SK-N-SH (cell line): ENCODE measurements around the gene GRP. TPM values are rescaled to one million over a fixed set of nuclear protein-coding genes. Genes with fewer than 3 reads are reported as not detected.

Experiments used
- CTCF ChIA-PET: fragments of 300-600, 350-600 bp; formaldehyde crosslinking; extraction: SDS; loops from one replicate; lab custom pipeline; 2021; lab: Yijun Ruan, JAX
- POLR2A ChIA-PET: fragments of 350-600 bp; sonication (Branson Sonifier 250); formaldehyde crosslinking; extraction: SDS; loops from one replicate; lab custom pipeline; 2020; ENCODE audit warnings: antibody characterized with exemption, inconsistent platforms; lab: Yijun Ruan, JAX
- DNase-seq: peaks from one replicate; pipeline ENCODE4 v3.0.0; 2012
- H2AFZ ChIP-seq: fragments of 200-600 bp; sonication (generic); 2 replicates; pipeline ENCODE4 v1.8.1; 2016; ENCODE audit warnings: antibody characterized with exemption, mild to moderate bottlenecking, low read depth
- H3F3A ChIP-seq: fragments of 200-600 bp; sonication (generic); replicated peaks from 2 replicates; pipeline ENCODE3; 2016; ENCODE audit warnings: antibody characterized with exemption, mild to moderate bottlenecking; ENCODE audit not compliant: insufficient read depth
- H3K27ac ChIP-seq, 2 experiments: fragments of 200-500 bp in 1 of 2; fragments of 200-600 bp in 1 of 2; sonication (Bioruptor generic) in 1 of 2; sonication (generic), shearing (Covaris generic) in 1 of 2; 2 replicates each; pipeline versions ENCODE4 v1.5.1 to v1.6.1; 2014 to 2016; ENCODE audit warnings: low read depth in 2 of 2, inconsistent platforms in 1 of 2, low read length in 1 of 2, mild to moderate bottlenecking in 1 of 2, mixed read lengths in 1 of 2
- H3K27me3 ChIP-seq: fragments of 200-600 bp; sonication (generic), shearing (Covaris generic); 2 replicates; pipeline ENCODE4 v1.6.1; 2016; ENCODE audit warnings: mixed run types; ENCODE audit not compliant: insufficient read depth
- H3K36me3 ChIP-seq, 2 experiments: fragments of 200-500 bp in 1 of 2; fragments of 200-600 bp in 1 of 2; sonication (Bioruptor generic) in 1 of 2; sonication (generic) in 1 of 2; replicated peaks in 1 of 2; 2 replicates each; pipeline versions ENCODE3 to v1.5.1; 2014 to 2016; ENCODE audit warnings: low read length in 1 of 2, mild to moderate bottlenecking in 1 of 2; ENCODE audit not compliant: insufficient read depth in 2 of 2, control insufficient read depth in 1 of 2
- H3K4me1 ChIP-seq, 2 experiments: fragments of 200-500 bp in 1 of 2; fragments of 200-600 bp in 1 of 2; sonication (Bioruptor generic) in 1 of 2; sonication (generic), shearing (Covaris generic) in 1 of 2; 2 replicates each; pipeline versions ENCODE4 v1.5.1 to v1.6.1; 2014 to 2016; ENCODE audit warnings: low read depth in 1 of 2, low read length in 1 of 2, mixed run types in 1 of 2; ENCODE audit not compliant: insufficient read depth in 2 of 2, control insufficient read depth in 1 of 2
- H3K4me2 ChIP-seq: fragments of 200-600 bp; sonication (generic), shearing (Covaris generic); 2 replicates; pipeline ENCODE4 v1.6.1; 2017; ENCODE audit warnings: mixed run types
- H3K4me3 ChIP-seq, 2 experiments: fragments of 200-500 bp in 1 of 2; fragments of 200-600 bp in 1 of 2; sonication (Bioruptor generic) in 1 of 2; sonication (generic), shearing (Covaris generic) in 1 of 2; 2 replicates each; pipeline versions ENCODE4 v1.5.1 to v1.8.1; 2014 to 2016; ENCODE audit warnings: low read depth in 2 of 2, inconsistent platforms in 1 of 2, low read length in 1 of 2, mild to moderate bottlenecking in 1 of 2, mixed read lengths in 1 of 2, moderate library complexity in 1 of 2
- H3K79me2 ChIP-seq: fragments of 200-600 bp; sonication (generic); 2 replicates; pipeline ENCODE4 v1.8.1; 2017; ENCODE audit warnings: mild to moderate bottlenecking; ENCODE audit not compliant: insufficient read depth
- H3K9ac ChIP-seq: fragments of 200-600 bp; sonication (generic); 2 replicates; pipeline ENCODE4 v1.6.1; 2017; ENCODE audit warnings: mixed run types
- H3K9me2 ChIP-seq: fragments of 200-600 bp; sonication (generic); 2 replicates; pipeline ENCODE4 v1.6.1; 2017; ENCODE audit warnings: mixed run types
- H3K9me3 ChIP-seq: fragments of 200-600 bp; sonication (generic); 2 replicates; pipeline ENCODE4 v1.6.1; 2017; ENCODE audit warnings: mixed run types, mild to moderate bottlenecking, moderate library complexity
- H4K20me1 ChIP-seq: fragments of 200-600 bp; sonication (generic); 2 replicates; pipeline ENCODE4 v1.6.1; 2017; ENCODE audit warnings: mild to moderate bottlenecking, mixed run types; ENCODE audit not compliant: insufficient read depth
- CHD2 ChIP-seq: fragments of 150-350 bp; IDR thresholded peaks from 2 replicates; pipeline ENCODE4 v1.6.1; 2018; ENCODE audit warnings: low read length; ENCODE audit not compliant: partially characterized antibody
- ELF1 ChIP-seq: IDR thresholded peaks from 2 replicates; pipeline ENCODE4 v1.4.0; 2012
- EP300 ChIP-seq, 2 experiments: IDR thresholded peaks; 2 replicates each; pipeline versions ENCODE4 v1.4.0 to v1.6.1; 2012; ENCODE audit warnings: borderline replicate concordance in 1 of 2, low read depth in 1 of 2, low read length in 1 of 2
- EZH2phosphoT487 ChIP-seq: fragments of 200-600 bp; sonication (generic); IDR thresholded peaks from 2 replicates; pipeline ENCODE4 v1.6.1; 2017; ENCODE audit warnings: low read depth, mixed run types, mild to moderate bottlenecking, antibody characterized with exemption, moderate library complexity, borderline replicate concordance
- FOSL2 ChIP-seq: IDR thresholded peaks from 2 replicates; pipeline ENCODE4 v1.4.0; 2012; ENCODE audit warnings: low read depth, mild to moderate bottlenecking, moderate library complexity, borderline replicate concordance
- FOXM1 ChIP-seq: IDR thresholded peaks from 2 replicates; pipeline ENCODE4 v1.4.0; 2012; ENCODE audit warnings: low read depth, mild to moderate bottlenecking
- GABPA ChIP-seq: IDR thresholded peaks from 2 replicates; pipeline ENCODE4 v1.4.0; 2012; ENCODE audit warnings: low read depth, mild to moderate bottlenecking
- GATA2 ChIP-seq: sonication (generic); formaldehyde crosslinking; IDR thresholded peaks from 2 replicates; pipeline ENCODE4 v1.5.0; 2020; ENCODE audit warnings: mild to moderate bottlenecking, missing genetic modification reagents
- MEF2A ChIP-seq: IDR thresholded peaks from 2 replicates; pipeline ENCODE4 v1.4.0; 2012; ENCODE audit warnings: low read depth, borderline replicate concordance
- MXI1 ChIP-seq: IDR thresholded peaks from 2 replicates; pipeline ENCODE4 v1.6.1; 2012; ENCODE audit warnings: mild to moderate bottlenecking, low read depth, low read length, improper control_type of control experiment
- POLR2AphosphoS5 ChIP-seq: IDR thresholded peaks from 2 replicates; pipeline ENCODE4 v1.6.1; 2012; ENCODE audit warnings: low read depth, low read length
- RCOR1 ChIP-seq: fragments of 150-350 bp; IDR thresholded peaks from 2 replicates; pipeline ENCODE4 v1.6.1; 2017; ENCODE audit warnings: antibody characterized with exemption, low read length
- RFX5 ChIP-seq: IDR thresholded peaks from 2 replicates; pipeline ENCODE4 v1.6.1; 2012; ENCODE audit warnings: mild to moderate bottlenecking, improper control_type of control experiment, low read length
- SMC3 ChIP-seq: IDR thresholded peaks from 2 replicates; pipeline ENCODE4 v1.6.1; 2012; ENCODE audit warnings: low read depth, low read length, improper control_type of control experiment
- TAF1 ChIP-seq: IDR thresholded peaks from 2 replicates; pipeline ENCODE4 v1.6.1; 2012; ENCODE audit warnings: low read depth, mild to moderate bottlenecking, low read length, moderate library complexity, borderline replicate concordance
- TCF12 ChIP-seq: IDR thresholded peaks from 2 replicates; pipeline ENCODE4 v1.4.0; 2012
- TEAD4 ChIP-seq: IDR thresholded peaks from 2 replicates; pipeline ENCODE4 v1.4.0; 2012; ENCODE audit warnings: mild to moderate bottlenecking, borderline replicate concordance; ENCODE audit not compliant: insufficient read depth
- WGBS: methylation state at CpG from one replicate; pipeline ENCODE4 v1.1.6; 2017; ENCODE audit warnings: low lambda C conversion rate; 5-methylcytosine and 5-hydroxymethylcytosine counted together
- polyA plus RNA-seq, 3 experiments: library from polyadenylated mRNA; depleted of rRNA; stranded (reverse); fragments of >200 nt; gene quantifications; 2 replicates each; pipeline ENCODE4 v1.2.3, GENCODE V29; 2012
- TF ChIP-seq, protein P1 (sequence below): IDR thresholded peaks from 2 replicates; pipeline ENCODE4 v1.4.0; 2012; ENCODE audit warnings: low read depth, borderline replicate concordance
- TF ChIP-seq, protein P2 (sequence below): IDR thresholded peaks from 2 replicates; pipeline ENCODE4 v1.6.1; 2012; ENCODE audit warnings: mild to moderate bottlenecking, low read depth, low read length, moderate library complexity
- TF ChIP-seq, protein P3 (sequence below): fragments of 150-350 bp; IDR thresholded peaks from 2 replicates; pipeline ENCODE4 v1.6.1; 2017; ENCODE audit warnings: antibody characterized with exemption, low read length, low read depth, borderline replicate concordance
- TF ChIP-seq, protein P4 (sequence below): fragments of 150-350 bp; IDR thresholded peaks from 2 replicates; pipeline ENCODE4 v1.6.1; 2016; ENCODE audit warnings: mild to moderate bottlenecking, low read depth, low read length

The GRP gene
- polyA plus RNA-seq, 1 of the 3 experiments (the other 2 are of a cell fraction) = 2.8 TPM

DNA sequence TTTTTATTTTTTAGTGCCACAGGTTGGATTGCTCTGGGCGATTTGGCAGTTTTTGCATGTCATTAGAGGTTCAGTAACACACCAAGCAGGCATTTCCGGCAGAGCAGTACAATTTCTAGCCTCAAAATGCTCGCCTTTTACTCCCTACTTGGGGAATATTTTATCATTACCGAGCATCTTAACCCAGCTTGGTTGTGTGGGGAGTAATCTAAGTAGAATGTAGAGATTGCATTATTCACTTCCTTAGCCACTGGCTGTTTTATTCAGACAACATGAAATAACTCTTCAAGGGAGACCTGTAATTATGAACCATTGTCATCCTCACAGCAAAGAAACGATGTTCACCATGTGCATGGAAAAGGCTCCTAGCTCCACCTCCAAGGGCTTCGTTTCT is 13.1 kb downstream of the GRP start:
- 14% methylated on average over 6 of the region's 6 CpGs for WGBS
- POLR2A ChIA-PET = no interaction called here
- peaks cover 2 to 40% of the 10 kb centered on the region in 2 experiments; a peak in 3 of 4 replicates for H3K4me1 ChIP-seq
- CTCF ChIA-PET = no interaction called here
- H3F3A ChIP-seq = peaks cover 17% of the 10 kb centered on the region
- H3K4me3 ChIP-seq = 0 out of 4 replicates have a peak overlapping the region, but pooled peaks of 1 of the 2 experiments have one; percentile 35
- no peaks in the 10 kb centered on the region for H3K9me3 ChIP-seq
- peak overlapping the region; percentile 66; the same call in 1 of the 2 replicates for H3K4me2 ChIP-seq
- peak overlapping the region; percentile 58; the same call in 1 of the 2 replicates for H2AFZ ChIP-seq
- TF ChIP-seq TCF12 = 0 out of 2 replicates have a peak, but pooled peaks have one; percentile 10
- TF ChIP-seq GABPA = no peak
- peak; percentile 23; the same call in 1 of the 2 replicates for TF ChIP-seq FOSL2
- no peaks in the 10 kb centered on the region for H3K27me3 ChIP-seq
- peak overlapping the region; percentile 47 to 82; a peak in 3 of 4 replicates for H3K27ac ChIP-seq
- no peaks in the 10 kb centered on the region for H4K20me1 ChIP-seq
- no peak overlapping the region; the same call in 1 of the 2 replicates for H3K9ac ChIP-seq
- H3K36me3 ChIP-seq = no peaks in the 10 kb centered on the region
- H3K9me2 ChIP-seq = no peaks in the 10 kb centered on the region
- no peaks in the 10 kb centered on the region for H3K79me2 ChIP-seq
- no peak for DNase-seq

DNA sequence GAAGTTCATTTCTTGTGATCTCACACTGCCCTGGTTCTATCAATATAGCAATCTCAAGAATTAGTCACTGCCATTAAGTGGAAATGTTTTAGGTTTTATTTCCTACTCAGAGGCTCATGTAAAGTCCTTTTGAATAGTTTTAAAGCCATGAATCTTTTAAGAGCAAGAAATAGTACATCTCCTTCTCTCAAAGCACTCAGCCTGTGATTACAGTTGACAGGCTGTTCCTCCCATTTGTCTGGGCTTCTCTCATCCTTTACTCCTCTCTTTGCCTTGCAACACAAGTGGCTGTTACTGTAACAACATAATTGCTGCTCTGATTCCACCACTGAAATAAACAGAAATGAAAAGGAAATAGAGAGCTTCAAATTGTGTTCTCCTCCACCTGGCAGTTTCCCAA is 18.4 kb downstream of the GRP start:
- no peaks in the 10 kb centered on the region for H3K36me3 ChIP-seq
- H3K9me3 ChIP-seq = no peaks in the 10 kb centered on the region
- H3K9ac ChIP-seq = no peak overlapping the region
- H3F3A ChIP-seq = peaks cover 9% of the 10 kb centered on the region
- no peak overlapping the region for H2AFZ ChIP-seq
- H3K27ac ChIP-seq = peak overlapping the region in 1 of 2 experiments; percentile 68; a peak in 2 of 4 replicates
- no peak for DNase-seq
- H3K4me2 ChIP-seq = no peak overlapping the region
- ChIA-PET POLR2A (no interaction called here), CTCF (interaction anchor here (1.1 to 4.4 kb wide), 4 partner anchors 11 to 164 kb away, joined by 3 to 25 read pairs (median 10); no protein-coding TSS in a partner anchor)
- H3K9me2 ChIP-seq = no peaks in the 10 kb centered on the region
- H3K4me3 ChIP-seq = no peak overlapping the region
- H3K79me2 ChIP-seq = no peaks in the 10 kb centered on the region
- no peaks in the 10 kb centered on the region for H3K27me3 ChIP-seq
- 0 out of 4 replicates have a peak, but pooled peaks cover 0 to 5% of the 10 kb centered on the region in 2 experiments for H3K4me1 ChIP-seq
- no peaks in the 10 kb centered on the region for H4K20me1 ChIP-seq
- no peak for TF ChIP-seq RCOR1
- TF ChIP-seq POLR2AphosphoS5 = no peak
- no peak for TF ChIP-seq GATA2 (CRISPR knock-in tag)
- TF ChIP-seq MEF2A = no peak
- no peak for TF ChIP-seq FOXM1
- TF ChIP-seq ELF1 = no peak
- TF ChIP-seq, protein P1, sequence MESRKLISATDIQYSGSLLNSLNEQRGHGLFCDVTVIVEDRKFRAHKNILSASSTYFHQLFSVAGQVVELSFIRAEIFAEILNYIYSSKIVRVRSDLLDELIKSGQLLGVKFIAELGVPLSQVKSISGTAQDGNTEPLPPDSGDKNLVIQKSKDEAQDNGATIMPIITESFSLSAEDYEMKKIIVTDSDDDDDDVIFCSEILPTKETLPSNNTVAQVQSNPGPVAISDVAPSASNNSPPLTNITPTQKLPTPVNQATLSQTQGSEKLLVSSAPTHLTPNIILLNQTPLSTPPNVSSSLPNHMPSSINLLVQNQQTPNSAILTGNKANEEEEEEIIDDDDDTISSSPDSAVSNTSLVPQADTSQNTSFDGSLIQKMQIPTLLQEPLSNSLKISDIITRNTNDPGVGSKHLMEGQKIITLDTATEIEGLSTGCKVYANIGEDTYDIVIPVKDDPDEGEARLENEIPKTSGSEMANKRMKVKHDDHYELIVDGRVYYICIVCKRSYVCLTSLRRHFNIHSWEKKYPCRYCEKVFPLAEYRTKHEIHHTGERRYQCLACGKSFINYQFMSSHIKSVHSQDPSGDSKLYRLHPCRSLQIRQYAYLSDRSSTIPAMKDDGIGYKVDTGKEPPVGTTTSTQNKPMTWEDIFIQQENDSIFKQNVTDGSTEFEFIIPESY = no peak
- no peak for TF ChIP-seq EZH2phosphoT487
- no peak for TF ChIP-seq CHD2
- TF ChIP-seq SMC3 = no peak
- TF ChIP-seq TAF1 = no peak
- no peak for TF ChIP-seq MXI1
- TF ChIP-seq, protein P2, sequence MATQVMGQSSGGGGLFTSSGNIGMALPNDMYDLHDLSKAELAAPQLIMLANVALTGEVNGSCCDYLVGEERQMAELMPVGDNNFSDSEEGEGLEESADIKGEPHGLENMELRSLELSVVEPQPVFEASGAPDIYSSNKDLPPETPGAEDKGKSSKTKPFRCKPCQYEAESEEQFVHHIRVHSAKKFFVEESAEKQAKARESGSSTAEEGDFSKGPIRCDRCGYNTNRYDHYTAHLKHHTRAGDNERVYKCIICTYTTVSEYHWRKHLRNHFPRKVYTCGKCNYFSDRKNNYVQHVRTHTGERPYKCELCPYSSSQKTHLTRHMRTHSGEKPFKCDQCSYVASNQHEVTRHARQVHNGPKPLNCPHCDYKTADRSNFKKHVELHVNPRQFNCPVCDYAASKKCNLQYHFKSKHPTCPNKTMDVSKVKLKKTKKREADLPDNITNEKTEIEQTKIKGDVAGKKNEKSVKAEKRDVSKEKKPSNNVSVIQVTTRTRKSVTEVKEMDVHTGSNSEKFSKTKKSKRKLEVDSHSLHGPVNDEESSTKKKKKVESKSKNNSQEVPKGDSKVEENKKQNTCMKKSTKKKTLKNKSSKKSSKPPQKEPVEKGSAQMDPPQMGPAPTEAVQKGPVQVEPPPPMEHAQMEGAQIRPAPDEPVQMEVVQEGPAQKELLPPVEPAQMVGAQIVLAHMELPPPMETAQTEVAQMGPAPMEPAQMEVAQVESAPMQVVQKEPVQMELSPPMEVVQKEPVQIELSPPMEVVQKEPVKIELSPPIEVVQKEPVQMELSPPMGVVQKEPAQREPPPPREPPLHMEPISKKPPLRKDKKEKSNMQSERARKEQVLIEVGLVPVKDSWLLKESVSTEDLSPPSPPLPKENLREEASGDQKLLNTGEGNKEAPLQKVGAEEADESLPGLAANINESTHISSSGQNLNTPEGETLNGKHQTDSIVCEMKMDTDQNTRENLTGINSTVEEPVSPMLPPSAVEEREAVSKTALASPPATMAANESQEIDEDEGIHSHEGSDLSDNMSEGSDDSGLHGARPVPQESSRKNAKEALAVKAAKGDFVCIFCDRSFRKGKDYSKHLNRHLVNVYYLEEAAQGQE = no peak
- TF ChIP-seq EP300 (IDR thresholded peaks at IDR 0.05; ENCODE audit: borderline replicate concordance in 1 of 2, low read depth in 1 of 2, low read length in 1 of 2) = no peak
- TF ChIP-seq RFX5 = no peak
- TF ChIP-seq, protein P3, sequence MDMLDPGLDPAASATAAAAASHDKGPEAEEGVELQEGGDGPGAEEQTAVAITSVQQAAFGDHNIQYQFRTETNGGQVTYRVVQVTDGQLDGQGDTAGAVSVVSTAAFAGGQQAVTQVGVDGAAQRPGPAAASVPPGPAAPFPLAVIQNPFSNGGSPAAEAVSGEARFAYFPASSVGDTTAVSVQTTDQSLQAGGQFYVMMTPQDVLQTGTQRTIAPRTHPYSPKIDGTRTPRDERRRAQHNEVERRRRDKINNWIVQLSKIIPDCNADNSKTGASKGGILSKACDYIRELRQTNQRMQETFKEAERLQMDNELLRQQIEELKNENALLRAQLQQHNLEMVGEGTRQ = no peak
- TF ChIP-seq, protein P4, sequence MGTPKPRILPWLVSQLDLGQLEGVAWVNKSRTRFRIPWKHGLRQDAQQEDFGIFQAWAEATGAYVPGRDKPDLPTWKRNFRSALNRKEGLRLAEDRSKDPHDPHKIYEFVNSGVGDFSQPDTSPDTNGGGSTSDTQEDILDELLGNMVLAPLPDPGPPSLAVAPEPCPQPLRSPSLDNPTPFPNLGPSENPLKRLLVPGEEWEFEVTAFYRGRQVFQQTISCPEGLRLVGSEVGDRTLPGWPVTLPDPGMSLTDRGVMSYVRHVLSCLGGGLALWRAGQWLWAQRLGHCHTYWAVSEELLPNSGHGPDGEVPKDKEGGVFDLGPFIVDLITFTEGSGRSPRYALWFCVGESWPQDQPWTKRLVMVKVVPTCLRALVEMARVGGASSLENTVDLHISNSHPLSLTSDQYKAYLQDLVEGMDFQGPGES = no peak
- no peak for TF ChIP-seq TEAD4
